ENCODE results near the gene IMPA2.
"Not testable (repeated sequence)": the region's sequence is repeated elsewhere in the genome, so short reads cannot be mapped to it uniquely, and the experiment has no call there.

The IMPA2 gene

GRCh38 chr18:12048010-12048826 lies 66.9 kb downstream of the IMPA2 start:
- no peak for DNase-seq (ENCODE audit: low read depth in 2 of 2)

GRCh38 chr18:12048827-12049175 lies 67.5 kb downstream of the IMPA2 start:
- no peak for DNase-seq (ENCODE audit: low read depth in 2 of 2)

DNA sequence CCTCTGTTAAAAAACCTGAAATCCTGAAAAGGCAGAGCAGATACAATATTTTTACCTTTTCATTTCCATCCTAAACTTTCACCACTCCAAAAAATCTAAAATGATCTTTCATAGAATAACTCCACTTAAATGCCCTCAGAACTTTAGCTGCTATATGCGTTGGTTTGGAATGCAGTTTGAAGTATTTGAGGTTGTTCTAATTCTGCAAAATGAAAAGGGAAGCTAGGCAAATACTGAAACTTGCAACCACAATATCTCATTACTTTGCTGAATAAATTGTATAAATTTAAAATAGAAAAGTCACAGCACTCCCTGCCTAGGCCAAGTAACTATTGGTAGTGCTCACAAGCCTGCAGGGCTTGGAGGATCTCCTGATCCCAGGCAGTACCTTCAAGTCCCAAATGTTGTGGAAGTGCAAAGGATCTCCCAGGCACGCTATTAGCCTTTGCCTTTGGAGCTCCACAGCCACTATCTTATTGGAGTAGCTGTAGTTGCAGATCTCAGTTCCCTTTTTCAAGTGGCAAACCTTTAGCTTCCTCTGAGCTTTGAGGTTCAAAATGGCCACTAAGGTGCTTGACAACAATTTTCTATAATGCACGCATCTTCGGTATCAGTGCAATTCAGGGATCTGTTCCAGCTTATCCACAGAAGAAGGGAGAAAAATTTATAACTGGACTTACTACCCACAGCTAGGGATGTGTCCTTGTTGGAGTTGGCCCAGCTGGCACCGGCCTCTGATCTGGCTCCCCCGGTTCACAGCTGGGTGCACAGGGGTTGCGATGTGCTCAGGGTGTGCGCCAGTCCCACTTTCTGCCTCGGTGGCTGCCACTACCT lies 68.9 kb downstream of the IMPA2 start:
- DNase-seq (ENCODE audit: low read depth in 2 of 2) = no peak

DNA sequence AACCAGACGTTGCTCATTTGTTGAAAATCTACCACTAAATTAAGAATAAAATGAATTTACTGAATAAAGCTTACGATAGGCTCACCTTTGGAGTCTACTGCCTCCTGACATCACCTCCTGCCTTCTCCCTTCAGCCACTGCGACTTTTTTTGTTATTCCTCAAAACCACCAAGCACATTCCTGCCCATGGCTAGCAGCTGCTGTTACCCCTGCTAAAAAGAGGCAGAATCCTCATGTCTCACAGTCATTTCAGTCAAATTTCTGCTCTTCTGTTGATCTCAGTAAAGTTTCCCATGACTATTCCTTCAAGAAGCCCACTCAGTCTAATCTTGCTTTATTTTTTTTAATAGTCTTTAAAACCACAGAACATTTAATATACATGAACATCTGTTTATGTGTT lies 71.6 kb downstream of the IMPA2 start:
- DNase-seq (ENCODE audit: low read depth in 2 of 2) = no peak

GRCh38 chr18:12053289-12053688 lies 72.0 kb downstream of the IMPA2 start:
- DNase-seq (ENCODE audit: low read depth in 2 of 2) = no peak

DNA sequence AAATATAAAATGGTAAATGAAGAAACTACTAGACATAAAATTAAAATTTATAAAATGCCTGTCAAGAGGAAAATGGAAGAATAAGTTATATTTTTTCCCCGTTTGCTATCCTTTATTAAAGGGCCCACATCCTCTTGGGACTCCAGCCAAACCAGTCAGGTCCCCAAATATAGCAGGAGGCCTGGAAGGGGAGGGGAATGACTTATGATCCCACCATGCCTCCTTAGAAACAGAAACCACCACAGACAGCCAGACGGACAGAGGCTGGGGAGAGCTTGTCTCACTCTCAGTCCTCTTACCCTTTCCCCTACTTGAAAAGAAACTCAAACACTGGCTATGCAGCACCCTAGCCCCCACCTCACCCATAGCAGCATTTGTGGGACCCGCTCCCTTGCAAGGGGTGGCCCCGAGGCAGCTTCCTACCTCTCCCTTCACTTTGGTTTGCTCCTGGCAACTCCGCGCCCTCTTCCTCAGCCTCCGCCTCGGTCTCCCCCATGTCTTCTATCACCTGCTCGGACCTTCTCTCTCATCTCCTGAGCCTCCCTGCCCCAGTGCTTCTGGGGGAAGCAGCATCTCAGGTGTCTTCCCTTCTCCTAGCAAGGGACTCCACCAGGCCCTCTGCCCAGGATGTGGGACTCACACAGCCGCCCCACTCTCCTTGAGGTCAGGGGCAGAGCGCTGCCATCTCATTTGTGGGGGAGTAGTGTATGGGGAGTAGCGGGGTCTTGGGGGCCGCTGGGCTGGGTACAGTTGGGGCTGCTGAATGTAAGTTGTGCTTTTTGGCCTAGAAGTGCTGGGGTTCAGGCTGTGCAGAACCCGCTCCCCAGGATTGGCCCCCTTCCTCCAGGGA lies 75.0 kb downstream of the IMPA2 start:
- DNase-seq (ENCODE audit: low read depth in 2 of 2) = no peak

GRCh38 chr18:12056884-12057402 lies 75.6 kb downstream of the IMPA2 start:
- DNase-seq (ENCODE audit: low read depth in 2 of 2) = no peak

DNA sequence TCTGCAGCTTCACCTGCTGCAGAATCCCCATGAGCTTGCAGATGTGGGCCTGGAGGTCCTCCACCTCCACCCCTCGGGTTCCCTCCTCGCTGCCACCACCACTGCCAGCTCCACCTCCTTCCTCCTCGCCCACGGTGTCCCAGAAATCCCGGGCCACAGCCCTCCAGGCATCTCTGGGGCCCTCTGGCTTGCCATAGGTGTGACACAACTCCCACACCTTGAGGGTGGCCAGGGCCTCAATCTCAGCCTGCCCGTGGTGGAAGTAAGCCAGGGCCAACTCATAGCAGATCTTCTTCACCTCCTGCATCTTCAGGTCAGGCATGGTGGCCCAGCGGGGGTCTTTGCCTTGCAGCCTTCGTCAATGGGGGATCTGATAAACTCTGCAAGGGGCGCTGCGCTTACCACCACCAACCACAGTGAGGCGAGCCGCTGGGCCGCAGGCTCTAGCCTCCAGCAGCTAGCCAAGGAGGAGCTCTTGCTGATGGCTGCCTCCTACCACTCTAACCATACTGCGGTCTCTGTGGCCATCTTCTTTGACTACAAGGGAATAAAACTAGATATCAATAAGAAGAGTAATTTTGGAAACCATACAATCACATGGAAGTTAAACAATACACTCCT lies 76.2 kb downstream of the IMPA2 start:
- no peak for DNase-seq (ENCODE audit: low read depth in 2 of 2)

GRCh38 chr18:12059334-12060181 lies 78.3 kb downstream of the IMPA2 start:
- no peak for DNase-seq (ENCODE audit: low read depth in 2 of 2)

- no peak for DNase-seq (ENCODE audit: low read depth in 2 of 2)
These were observed 79.0 kb downstream of the IMPA2 start for GRCh38 chr18:12060182-12060870.

DNA sequence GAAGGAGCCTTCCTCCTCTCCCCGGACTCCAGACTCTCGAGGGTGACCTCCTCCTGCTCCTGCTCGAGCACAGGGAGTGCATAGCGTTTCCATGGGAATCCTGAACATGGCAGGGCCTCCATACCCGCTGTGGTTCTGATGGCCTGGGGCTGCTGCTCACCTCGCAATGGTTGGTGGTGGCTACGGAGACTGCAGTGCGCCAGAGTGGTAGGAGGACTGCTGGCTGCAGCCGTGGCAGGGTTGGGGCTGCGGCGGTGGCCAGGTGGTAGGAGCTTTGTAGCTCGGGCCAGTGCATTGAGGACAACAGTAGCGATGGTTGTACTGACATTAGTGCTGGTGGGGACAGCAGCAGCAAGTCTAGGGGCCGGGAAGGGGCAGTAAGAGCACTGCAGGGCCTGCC lies 80.4 kb downstream of the IMPA2 start:
- no peak for DNase-seq (ENCODE audit: low read depth in 2 of 2)

DNA sequence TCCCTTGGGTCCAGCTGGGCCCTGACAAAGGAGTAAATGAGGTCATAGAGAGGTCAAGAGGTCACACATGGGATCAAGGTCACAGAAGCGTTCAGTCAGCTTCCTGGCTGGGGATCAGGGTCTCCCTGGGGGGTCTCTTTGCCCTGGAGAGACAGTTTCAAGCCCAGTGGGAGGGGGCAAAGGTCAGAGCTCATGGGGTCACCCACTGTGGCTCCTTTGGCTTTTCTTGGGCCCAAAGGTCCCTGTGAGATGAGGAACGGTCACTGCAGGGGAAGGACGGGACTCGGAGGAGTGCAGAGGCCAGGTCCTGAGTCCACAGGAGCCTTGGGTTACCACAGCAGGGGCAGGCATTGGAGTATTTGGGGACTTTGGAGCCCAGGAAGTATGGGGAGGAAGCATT lies 81.7 kb downstream of the IMPA2 start:
- DNase-seq (ENCODE audit: low read depth in 2 of 2) = no peak

- no peak for DNase-seq (ENCODE audit: low read depth in 2 of 2)
These were observed 82.9 kb downstream of the IMPA2 start for GRCh38 chr18:12064086-12064763.

GRCh38 chr18:12065397-12065796 lies 84.1 kb downstream of the IMPA2 start:
- DNase-seq (ENCODE audit: low read depth in 2 of 2) = no peak

GRCh38 chr18:12066910-12067511 lies 85.7 kb downstream of the IMPA2 start:
- no peak for DNase-seq (ENCODE audit: low read depth in 2 of 2)

DNA sequence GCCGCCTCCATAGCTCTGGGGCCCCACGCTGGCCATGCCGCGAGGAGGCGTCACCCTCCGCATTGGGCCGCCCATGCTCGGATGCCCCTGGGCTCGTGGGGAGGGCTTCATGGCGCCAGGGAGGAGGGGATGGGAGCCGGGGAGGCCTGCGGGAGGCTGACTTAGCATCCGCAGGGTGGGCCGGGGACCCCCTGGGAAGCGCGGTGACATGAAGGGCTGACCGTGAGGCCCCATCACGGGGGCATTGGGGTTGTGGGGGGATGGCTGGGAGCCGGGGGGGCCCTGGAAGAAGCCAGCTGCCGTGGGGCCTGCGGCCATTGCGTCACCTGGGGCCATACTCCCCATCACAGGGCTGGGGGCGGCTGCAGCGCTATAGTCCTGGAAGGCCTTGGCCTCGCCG lies 86.4 kb downstream of the IMPA2 start:
- no peak for DNase-seq (ENCODE audit: low read depth in 2 of 2)

- DNase-seq (ENCODE audit: low read depth in 2 of 2) = not testable (repeated sequence)
These were observed 87.1 kb downstream of the IMPA2 start for GRCh38 chr18:12068316-12068949.

- DNase-seq (ENCODE audit: low read depth in 2 of 2) = no peak
These were observed 87.6 kb downstream of the IMPA2 start for GRCh38 chr18:12068950-12069320.

DNA sequence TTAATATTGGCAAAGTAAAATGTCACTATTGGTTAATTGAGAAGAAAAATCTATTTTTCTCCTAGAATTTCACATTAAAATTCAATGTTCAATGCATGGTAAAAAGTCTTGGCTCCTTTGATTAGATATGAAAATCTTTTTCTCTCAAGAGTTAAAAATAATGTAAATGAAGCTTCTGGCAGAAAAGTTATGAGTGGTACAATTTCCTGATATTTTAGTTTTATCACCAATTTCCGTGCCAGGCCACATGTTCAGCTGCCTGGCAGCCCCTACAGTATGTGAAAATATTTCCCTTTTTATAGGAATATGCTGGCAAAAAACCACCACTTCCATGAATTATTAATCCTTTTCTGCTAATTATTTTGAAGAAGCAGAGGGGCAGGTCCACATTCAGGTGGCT lies 89.8 kb downstream of the IMPA2 start:
- DNase-seq (ENCODE audit: low read depth in 2 of 2) = not testable (repeated sequence)
